Measurements from ENCODE around the gene KCNQ4.

The KCNQ4 gene

DNA sequence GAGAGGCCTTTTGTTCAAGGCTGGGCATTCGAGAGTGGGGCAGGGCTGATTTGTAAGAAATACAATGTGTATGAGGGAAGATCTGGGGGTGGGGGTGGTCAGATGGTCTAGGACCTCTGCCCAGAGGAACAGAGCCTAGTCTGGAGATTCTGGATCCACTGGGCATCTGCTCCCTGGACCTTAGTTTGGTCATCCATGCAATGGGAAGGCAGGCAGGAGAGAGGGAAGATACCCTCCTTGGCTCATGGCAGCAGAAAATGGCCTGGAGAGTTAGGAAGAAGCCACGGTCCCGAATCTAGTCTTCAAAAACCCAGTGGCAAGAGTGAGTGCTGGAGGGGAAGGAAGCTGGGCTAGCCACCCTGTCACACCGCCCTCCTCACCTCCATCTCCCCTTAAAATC, 39.8 kb downstream of the KCNQ4 start:
- Histone ChIP-seq H3K4me2 (ENCODE audit: low read length) (no peak overlapping the region), H3K9me2 (replicated peaks; ENCODE audit: control insufficient read depth, low read length) (no peaks in the 10 kb centered on the region), H3K27me3 (ENCODE audit: control insufficient read depth, low read length) (peaks cover under 1% of the 10 kb centered on the region; the same call in 1 of the 2 replicates), H3K4me1 (ENCODE audit: control insufficient read depth, low read length) (peaks cover 9% of the 10 kb centered on the region; the same call in 1 of the 2 replicates), H3F3A (ENCODE audit: control insufficient read depth, insufficient read depth) (no peaks in the 10 kb centered on the region), H3K4me3 (ENCODE audit: low read length) (no peak overlapping the region), H3K27ac (ENCODE audit: low read depth, low read length) (no peak overlapping the region), H3K36me3 (ENCODE audit: control insufficient read depth, low read length) (no peaks in the 10 kb centered on the region), H3K9me3 (ENCODE audit: control insufficient read depth, insufficient read depth, low read length) (no peaks in the 10 kb centered on the region), H3K79me2 (ENCODE audit: control insufficient read depth, low read length) (no peaks in the 10 kb centered on the region), H4K20me1 (ENCODE audit: control insufficient read depth, insufficient read depth, low read depth, low read length) (no peaks in the 10 kb centered on the region)
- no peak for TF ChIP-seq EZH2phosphoT487 (IDR thresholded peaks at IDR 0.05; ENCODE audit: borderline replicate concordance, low read length)
- TF ChIP-seq, protein P1, sequence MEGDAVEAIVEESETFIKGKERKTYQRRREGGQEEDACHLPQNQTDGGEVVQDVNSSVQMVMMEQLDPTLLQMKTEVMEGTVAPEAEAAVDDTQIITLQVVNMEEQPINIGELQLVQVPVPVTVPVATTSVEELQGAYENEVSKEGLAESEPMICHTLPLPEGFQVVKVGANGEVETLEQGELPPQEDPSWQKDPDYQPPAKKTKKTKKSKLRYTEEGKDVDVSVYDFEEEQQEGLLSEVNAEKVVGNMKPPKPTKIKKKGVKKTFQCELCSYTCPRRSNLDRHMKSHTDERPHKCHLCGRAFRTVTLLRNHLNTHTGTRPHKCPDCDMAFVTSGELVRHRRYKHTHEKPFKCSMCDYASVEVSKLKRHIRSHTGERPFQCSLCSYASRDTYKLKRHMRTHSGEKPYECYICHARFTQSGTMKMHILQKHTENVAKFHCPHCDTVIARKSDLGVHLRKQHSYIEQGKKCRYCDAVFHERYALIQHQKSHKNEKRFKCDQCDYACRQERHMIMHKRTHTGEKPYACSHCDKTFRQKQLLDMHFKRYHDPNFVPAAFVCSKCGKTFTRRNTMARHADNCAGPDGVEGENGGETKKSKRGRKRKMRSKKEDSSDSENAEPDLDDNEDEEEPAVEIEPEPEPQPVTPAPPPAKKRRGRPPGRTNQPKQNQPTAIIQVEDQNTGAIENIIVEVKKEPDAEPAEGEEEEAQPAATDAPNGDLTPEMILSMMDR (IDR thresholded peaks at IDR 0.05; ENCODE audit: low read depth, low read length, poor library complexity, severe bottlenecking), result no peak

DNA sequence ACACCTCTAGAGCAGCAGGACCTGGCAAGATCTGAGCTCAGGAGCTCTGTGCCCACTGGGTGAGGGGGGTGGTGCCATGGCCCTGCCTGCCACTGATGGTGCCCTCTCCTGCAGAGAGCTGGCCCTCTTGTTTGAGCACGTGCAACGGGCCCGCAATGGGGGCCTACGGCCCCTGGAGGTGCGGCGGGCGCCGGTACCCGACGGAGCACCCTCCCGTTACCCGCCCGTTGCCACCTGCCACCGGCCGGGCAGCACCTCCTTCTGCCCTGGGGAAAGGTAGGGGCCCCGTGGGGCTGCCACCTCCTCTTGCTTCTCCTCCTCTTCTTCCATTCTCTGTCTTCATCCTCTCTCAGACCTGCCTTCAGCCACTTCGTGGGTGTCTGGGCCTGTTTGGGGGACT, 40.4 kb downstream of the KCNQ4 start:
- Histone ChIP-seq H3K27ac (ENCODE audit: low read depth, low read length) (no peak overlapping the region), H3F3A (ENCODE audit: control insufficient read depth, insufficient read depth) (no peaks in the 10 kb centered on the region), H3K9me2 (replicated peaks; ENCODE audit: control insufficient read depth, low read length) (no peaks in the 10 kb centered on the region), H3K4me3 (ENCODE audit: low read length) (no peak overlapping the region), H3K9me3 (ENCODE audit: control insufficient read depth, insufficient read depth, low read length) (no peaks in the 10 kb centered on the region), H3K79me2 (ENCODE audit: control insufficient read depth, low read length) (no peaks in the 10 kb centered on the region), H3K36me3 (ENCODE audit: control insufficient read depth, low read length) (no peaks in the 10 kb centered on the region), H4K20me1 (ENCODE audit: control insufficient read depth, insufficient read depth, low read depth, low read length) (no peaks in the 10 kb centered on the region), H3K27me3 (ENCODE audit: control insufficient read depth, low read length) (no peaks in the 10 kb centered on the region), H3K4me2 (ENCODE audit: low read length) (no peak overlapping the region), H3K4me1 (ENCODE audit: control insufficient read depth, low read length) (peaks cover 6% of the 10 kb centered on the region; the same call in 1 of the 2 replicates)
- TF ChIP-seq, protein P1 (IDR thresholded peaks at IDR 0.05; ENCODE audit: low read depth, low read length, poor library complexity, severe bottlenecking), result no peak
- no peak for TF ChIP-seq EZH2phosphoT487 (IDR thresholded peaks at IDR 0.05; ENCODE audit: borderline replicate concordance, low read length)

DNA sequence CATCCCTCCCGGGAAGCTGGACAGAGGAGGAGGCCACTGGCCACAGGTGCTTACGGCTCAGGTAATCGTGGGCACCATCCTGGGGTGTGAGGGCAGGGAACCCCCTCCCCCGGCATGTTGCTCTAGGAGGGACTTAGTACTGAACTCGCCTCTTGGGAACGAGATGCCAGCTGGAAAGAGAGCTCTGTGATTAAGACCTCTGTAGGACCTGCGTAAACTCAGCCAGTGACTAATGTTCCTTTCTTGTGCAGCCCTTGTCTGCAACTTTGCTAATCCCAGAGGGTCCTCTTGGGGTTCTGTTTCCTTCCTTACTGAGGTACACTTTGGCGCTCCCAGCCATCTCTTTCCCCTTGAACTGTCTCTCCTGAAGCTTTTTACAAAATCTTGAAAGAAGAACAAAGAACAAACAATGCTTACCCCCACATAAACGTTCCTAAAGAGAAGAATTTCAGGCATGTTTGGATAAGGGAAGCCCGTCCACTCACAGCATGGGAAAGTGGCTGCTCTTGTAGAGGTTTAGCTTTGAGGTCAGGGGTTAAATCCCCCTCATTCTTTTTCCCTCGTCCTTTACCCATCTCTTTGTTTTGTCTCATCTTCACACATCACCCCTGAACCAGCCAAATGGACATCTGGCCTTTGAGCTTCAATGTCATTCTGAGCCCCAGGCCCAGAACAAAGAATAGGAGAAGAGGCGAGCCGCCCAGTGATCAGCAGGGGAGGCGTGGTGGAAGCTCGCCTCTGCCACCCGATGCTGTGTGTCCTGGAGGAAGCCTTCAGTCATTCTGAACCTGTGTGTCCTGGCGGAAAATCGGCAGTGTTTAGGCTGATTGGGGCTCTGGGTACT, 41.2 kb downstream of the KCNQ4 start:
- Histone ChIP-seq H3K27me3 (ENCODE audit: control insufficient read depth, low read length) (no peaks in the 10 kb centered on the region), H3K9me3 (ENCODE audit: control insufficient read depth, insufficient read depth, low read length) (no peaks in the 10 kb centered on the region), H3K27ac (ENCODE audit: low read depth, low read length) (no peak overlapping the region), H3K79me2 (ENCODE audit: control insufficient read depth, low read length) (no peaks in the 10 kb centered on the region), H3F3A (ENCODE audit: control insufficient read depth, insufficient read depth) (no peaks in the 10 kb centered on the region), H3K9me2 (replicated peaks; ENCODE audit: control insufficient read depth, low read length) (no peaks in the 10 kb centered on the region), H3K4me1 (ENCODE audit: control insufficient read depth, low read length) (peaks cover 6% of the 10 kb centered on the region; the same call in 1 of the 2 replicates), H3K36me3 (ENCODE audit: control insufficient read depth, low read length) (no peaks in the 10 kb centered on the region), H3K4me2 (ENCODE audit: low read length) (no peak overlapping the region), H4K20me1 (ENCODE audit: control insufficient read depth, insufficient read depth, low read depth, low read length) (no peaks in the 10 kb centered on the region), H3K4me3 (ENCODE audit: low read length) (no peak overlapping the region)
- TF ChIP-seq, protein P1 (IDR thresholded peaks at IDR 0.05; ENCODE audit: low read depth, low read length, poor library complexity, severe bottlenecking), result no peak
- TF ChIP-seq EZH2phosphoT487 (IDR thresholded peaks at IDR 0.05; ENCODE audit: borderline replicate concordance, low read length), result no peak

Data from DOHH2 (cell line).